Central memory CD8-positive, alpha-beta T cell (primary cell): Measurements from ENCODE around the gene TYMP.
A peak's percentile ranks its signal among the peaks of the same experiment; 100 is the strongest.

Source experiments
- ATAC-seq: fragments of 150-1000 bp; cut with Tn5 transposase; replicated peaks from 2 replicates; pipeline ENCODE4 v1.10.0; 2022; ENCODE audit warnings: mild to moderate bottlenecking, moderate FRiP score, moderate number of reproducible peaks; ENCODE audit not compliant: poor library complexity, severe bottlenecking; ENCODE audit errors: extremely low read depth
- DNase-seq, 2 donors: peaks; one replicate each; pipeline ENCODE4 v3.0.0; 2021; ENCODE audit warnings: low spot score in 2 of 2
- H3K27ac Mint-ChIP-seq: one replicate; pipeline ENCODE4 v1.8.0; 2022; ENCODE audit warnings: low read depth, mild to moderate bottlenecking, moderate library complexity, mixed read lengths
- H3K27me3 Mint-ChIP-seq: one replicate; pipeline ENCODE4 v1.8.0; 2022; ENCODE audit warnings: mixed read lengths
- H3K36me3 Mint-ChIP-seq: one replicate; pipeline ENCODE4 v1.8.0; 2022; ENCODE audit warnings: mild to moderate bottlenecking, moderate library complexity, mixed read lengths; ENCODE audit not compliant: insufficient read depth
- H3K4me1 Mint-ChIP-seq: one replicate; pipeline ENCODE4 v1.8.0; 2022; ENCODE audit warnings: mixed read lengths
- H3K4me3 Mint-ChIP-seq: one replicate; pipeline ENCODE4 v1.8.0; 2022; ENCODE audit warnings: mild to moderate bottlenecking, moderate library complexity, mixed read lengths
- H3K9me3 Mint-ChIP-seq: one replicate; pipeline ENCODE4 v1.8.0; 2022; ENCODE audit warnings: mixed read lengths

Gene TYMP

GRCh38 chr22:50498322-50498890 is 31.4 kb downstream of the TYMP start:
- Mint-ChIP-seq H3K9me3 (no peaks in the 10 kb centered on the region), H3K4me3 (no peak overlapping the region), H3K4me1 (peaks cover 11% of the 10 kb centered on the region), H3K27ac (no peak overlapping the region), H3K36me3 (peaks cover 9% of the 10 kb centered on the region), H3K27me3 (no peaks in the 10 kb centered on the region)
- peak; percentile 78 for ATAC-seq
- DNase-seq: peak; percentile 40 to 42

GRCh38 chr22:50497093-50497492 is 32.7 kb downstream of the TYMP start:
- no peaks in the 10 kb centered on the region for H3K9me3 Mint-ChIP-seq

GRCh38 chr22:50490531-50491308 is 39.1 kb downstream of the TYMP start:
- H3K27me3 Mint-ChIP-seq: peaks cover 10% of the 10 kb centered on the region
- no peaks in the 10 kb centered on the region for H3K36me3 Mint-ChIP-seq
- no peak for DNase-seq
- H3K4me3 Mint-ChIP-seq: no peak overlapping the region
- ATAC-seq: no peak
- peaks cover 5% of the 10 kb centered on the region for H3K4me1 Mint-ChIP-seq
- no peaks in the 10 kb centered on the region for H3K9me3 Mint-ChIP-seq
- no peak overlapping the region for H3K27ac Mint-ChIP-seq

More at GRCh38 chr22:50497093-50497492, 32.7 kb downstream of the TYMP start:
- H3K27ac Mint-ChIP-seq: no peak overlapping the region
- H3K4me1 Mint-ChIP-seq: peaks cover 11% of the 10 kb centered on the region
- no peak for ATAC-seq
- no peak for DNase-seq
- H3K36me3 Mint-ChIP-seq: peaks cover 5% of the 10 kb centered on the region
- no peak overlapping the region for H3K4me3 Mint-ChIP-seq
- H3K27me3 Mint-ChIP-seq: no peaks in the 10 kb centered on the region

DNA sequence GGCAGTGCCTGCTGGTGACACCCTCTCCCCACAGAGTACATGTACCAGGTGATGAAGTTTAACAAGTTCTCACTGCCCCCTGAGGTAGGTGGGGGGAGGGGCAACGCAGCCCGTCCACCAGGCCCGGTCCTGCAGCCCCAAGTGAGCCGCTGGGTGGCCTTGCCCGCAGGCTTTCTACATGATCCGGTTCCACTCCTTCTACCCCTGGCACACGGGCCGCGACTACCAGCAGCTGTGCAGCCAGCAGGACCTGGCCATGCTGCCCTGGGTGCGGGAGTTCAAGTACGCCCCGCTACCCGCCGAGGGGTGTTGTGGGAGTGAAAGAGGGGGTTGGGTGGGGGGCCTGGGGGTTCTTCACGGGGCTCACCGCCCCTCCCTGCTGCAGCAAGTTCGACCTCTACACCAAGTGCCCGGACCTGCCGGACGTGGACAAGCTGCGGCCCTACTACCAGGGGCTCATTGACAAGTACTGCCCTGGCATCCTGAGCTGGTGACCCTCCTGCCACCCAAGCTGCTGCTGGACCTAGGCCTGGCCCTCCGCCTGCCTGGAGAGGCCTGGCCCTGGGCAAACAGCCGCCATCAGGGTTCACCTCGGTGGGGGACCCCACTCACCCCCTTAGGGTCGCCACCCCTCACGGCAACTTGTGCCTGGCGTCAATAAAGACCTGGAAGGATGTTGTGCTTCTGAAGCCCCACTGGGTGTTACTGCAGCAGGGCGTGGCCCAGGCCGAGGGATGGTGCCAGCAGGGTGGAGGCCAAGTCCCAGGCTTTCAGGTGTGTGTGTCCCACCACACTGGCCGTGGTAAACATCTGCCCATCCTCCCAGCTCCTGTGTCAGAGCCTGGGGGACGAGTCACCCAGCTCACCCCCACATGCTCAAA is 40.2 kb downstream of the TYMP start:
- H3K36me3 Mint-ChIP-seq: no peaks in the 10 kb centered on the region
- no peak overlapping the region for H3K27ac Mint-ChIP-seq
- peaks cover 14% of the 10 kb centered on the region for H3K27me3 Mint-ChIP-seq
- H3K4me1 Mint-ChIP-seq: peaks cover 5% of the 10 kb centered on the region
- H3K4me3 Mint-ChIP-seq: no peak overlapping the region
- no peak for ATAC-seq
- DNase-seq: no peak
- no peaks in the 10 kb centered on the region for H3K9me3 Mint-ChIP-seq

- H3K27ac Mint-ChIP-seq: no peak overlapping the region
- H3K4me1 Mint-ChIP-seq: peaks cover 5% of the 10 kb centered on the region
- H3K9me3 Mint-ChIP-seq: no peaks in the 10 kb centered on the region
- ATAC-seq (no peak), DNase-seq (no peak)
- H3K4me3 Mint-ChIP-seq: no peak overlapping the region
- peaks cover 14% of the 10 kb centered on the region for H3K27me3 Mint-ChIP-seq
- H3K36me3 Mint-ChIP-seq: no peaks in the 10 kb centered on the region
Observed at GRCh38 chr22:50488886-50489285, 40.9 kb downstream of the TYMP start.

DNA sequence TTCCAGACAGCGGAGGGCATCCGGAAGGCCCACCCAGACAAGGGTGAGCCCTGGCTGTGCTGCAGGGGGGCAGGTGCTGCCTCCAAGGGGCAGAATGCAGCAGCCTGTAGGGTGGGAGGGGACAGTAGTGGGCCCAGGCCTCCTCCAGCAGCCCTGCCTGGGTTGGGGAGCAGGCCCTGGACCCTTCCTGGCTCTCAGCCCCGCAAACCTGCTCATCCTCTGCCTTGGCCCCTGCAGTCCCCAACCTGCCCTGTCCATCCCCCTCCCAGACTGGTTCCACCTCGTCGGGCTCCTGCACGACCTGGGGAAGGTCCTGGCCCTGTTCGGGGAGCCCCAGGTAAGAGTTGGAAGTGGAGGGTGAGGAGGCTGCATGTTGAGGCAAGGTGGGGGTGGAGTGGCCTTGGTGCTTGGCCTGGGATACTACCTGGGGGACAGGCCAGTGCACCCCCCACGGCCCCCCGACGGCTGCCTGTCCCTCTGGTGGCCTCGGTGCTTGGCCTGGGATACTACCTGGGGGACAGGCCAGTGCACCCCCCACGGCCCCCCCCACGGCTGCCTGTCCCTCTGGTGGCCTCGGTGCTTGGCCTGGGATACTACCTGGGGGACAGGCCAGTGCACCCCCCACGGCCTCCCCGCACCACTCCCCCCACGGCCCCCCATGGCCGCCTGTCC is 41.7 kb downstream of the TYMP start:
- peaks cover 5% of the 10 kb centered on the region for H3K4me1 Mint-ChIP-seq
- H3K27me3 Mint-ChIP-seq: peaks cover 14% of the 10 kb centered on the region
- ATAC-seq (no peak), DNase-seq (no peak)
- H3K4me3 Mint-ChIP-seq: no peak overlapping the region
- H3K27ac Mint-ChIP-seq: no peak overlapping the region
- no peaks in the 10 kb centered on the region for H3K36me3 Mint-ChIP-seq
- H3K9me3 Mint-ChIP-seq: no peaks in the 10 kb centered on the region

GRCh38 chr22:50487290-50488005 is 42.4 kb downstream of the TYMP start:
- H3K9me3 Mint-ChIP-seq: no peaks in the 10 kb centered on the region
- DNase-seq (no peak), ATAC-seq (no peak)
- no peaks in the 10 kb centered on the region for H3K36me3 Mint-ChIP-seq
- peaks cover 14% of the 10 kb centered on the region for H3K27me3 Mint-ChIP-seq
- no peak overlapping the region for H3K27ac Mint-ChIP-seq
- H3K4me3 Mint-ChIP-seq: no peak overlapping the region
- peaks cover 5% of the 10 kb centered on the region for H3K4me1 Mint-ChIP-seq

GRCh38 chr22:50486561-50487289 is 43.1 kb downstream of the TYMP start, which contains the start of gene MIOX:
Gene MIOX, plus strand, starts transcription at chr22:50486859. Its CDS starts 39 bp downstream, at chr22:50486898.
- ATAC-seq: no peak
- no peak within 1 kb of the TSS for H3K4me3 Mint-ChIP-seq
- H3K9me3 Mint-ChIP-seq: no peaks in the 10 kb centered on the region
- no peak within 1 kb of the TSS for H3K27ac Mint-ChIP-seq
- H3K27me3 Mint-ChIP-seq: peaks cover 14% of the 10 kb centered on the region
- peaks cover 1% of the 10 kb centered on the region for H3K36me3 Mint-ChIP-seq
- H3K4me1 Mint-ChIP-seq: peaks cover 5% of the 10 kb centered on the region
- no peak for DNase-seq

DNA sequence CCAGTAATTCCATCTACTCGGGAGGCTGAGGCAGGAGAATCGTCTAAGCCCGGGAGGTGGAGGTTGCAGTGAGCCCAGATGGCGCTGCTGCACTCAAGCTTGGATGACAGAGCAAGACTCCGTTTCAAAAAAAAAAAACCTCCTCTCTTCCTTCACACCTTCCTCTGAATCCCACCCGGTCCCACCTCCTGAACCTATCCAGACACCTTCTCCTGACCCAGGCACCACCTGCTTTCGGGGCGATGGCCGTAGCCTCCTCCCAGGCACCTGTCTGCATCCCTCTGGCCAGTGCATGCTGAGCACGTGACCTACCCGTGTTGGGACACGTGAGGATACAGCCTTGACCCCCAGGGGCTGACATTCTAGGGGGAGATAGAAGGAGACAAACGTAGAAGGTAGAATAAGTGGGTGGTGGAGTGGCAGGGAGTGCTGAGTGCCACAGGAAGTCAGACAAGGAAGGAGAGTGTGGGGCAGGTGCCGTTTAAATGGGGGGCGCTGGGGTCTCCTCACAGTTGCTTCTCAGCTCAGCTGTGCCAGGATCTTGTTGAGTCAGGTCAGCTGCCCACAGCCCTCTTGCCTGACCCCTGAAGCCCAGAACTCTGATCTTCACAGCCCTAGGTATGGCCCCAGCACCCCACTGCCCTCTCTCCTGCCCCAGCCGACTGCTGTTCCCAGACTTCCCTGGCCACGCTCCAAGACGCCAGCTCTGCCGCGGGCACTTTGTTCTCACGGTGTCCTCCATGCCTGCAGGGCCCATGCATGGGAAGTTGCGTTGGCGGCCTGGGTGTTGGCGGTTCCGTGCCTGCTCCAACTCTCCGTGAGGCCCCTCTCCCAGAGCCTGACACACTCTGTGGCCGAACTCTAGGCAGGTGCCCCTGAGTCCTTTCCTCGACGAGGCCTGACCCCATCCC is 44.3 kb downstream of the TYMP start:
- DNase-seq: no peak
- H3K36me3 Mint-ChIP-seq: peaks cover 1% of the 10 kb centered on the region
- H3K27ac Mint-ChIP-seq: no peak overlapping the region
- H3K9me3 Mint-ChIP-seq: no peaks in the 10 kb centered on the region
- ATAC-seq: no peak
- peaks cover 14% of the 10 kb centered on the region for H3K27me3 Mint-ChIP-seq
- no peak overlapping the region for H3K4me3 Mint-ChIP-seq
- H3K4me1 Mint-ChIP-seq: no peaks in the 10 kb centered on the region

- peaks cover 1% of the 10 kb centered on the region for H3K36me3 Mint-ChIP-seq
- no peak for ATAC-seq
- H3K9me3 Mint-ChIP-seq: no peaks in the 10 kb centered on the region
- H3K27ac Mint-ChIP-seq: no peak overlapping the region
- no peak overlapping the region for H3K4me3 Mint-ChIP-seq
- peaks cover 14% of the 10 kb centered on the region for H3K27me3 Mint-ChIP-seq
- no peak for DNase-seq
- no peaks in the 10 kb centered on the region for H3K4me1 Mint-ChIP-seq
Observed at GRCh38 chr22:50483977-50484853, 45.6 kb downstream of the TYMP start.
